ENCODE data around the gene USP24. TPM values are rescaled to one million over a fixed set of nuclear protein-coding genes. Genes with fewer than 3 reads are reported as not detected.
"Not testable (repeated sequence)": the region's sequence is repeated elsewhere in the genome, so short reads cannot be mapped to it uniquely, and the experiment has no call there.

USP24 gene
- total RNA-seq, 1 donor = 43.1 TPM

- peaks cover 21% of the 10 kb centered on the region for H3K4me1 ChIP-seq (ENCODE audit: insufficient read depth, low read length)
- no peaks in the 10 kb centered on the region for H3K36me3 ChIP-seq (ENCODE audit: insufficient read depth, low read length)
- DNase-seq (ENCODE audit: insufficient read length, low spot score, missing footprints) = no peak
- H4K20me1 ChIP-seq (ENCODE audit: insufficient read depth, low read length) = peaks cover 38% of the 10 kb centered on the region
- no peak overlapping the region for H3K4me3 ChIP-seq (ENCODE audit: insufficient read depth, low read length)
- H3K27me3 ChIP-seq (ENCODE audit: insufficient read depth, low read length) = no peaks in the 10 kb centered on the region
- no peaks in the 10 kb centered on the region for H3K9me3 ChIP-seq (ENCODE audit: low read depth, low read length)
- no peak overlapping the region for H2AFZ ChIP-seq (ENCODE audit: low read length)
- no peak overlapping the region for H3K27ac ChIP-seq (ENCODE audit: low read depth, low read length)
- no peak overlapping the region for H3K4me2 ChIP-seq (ENCODE audit: insufficient read depth, low read length)
- no peak for TF ChIP-seq CTCF (IDR thresholded peaks at IDR 0.05; ENCODE audit: extremely low read depth, low read depth, low read length)
- peaks cover 92% of the 10 kb centered on the region for H3K79me2 ChIP-seq (ENCODE audit: insufficient read depth, low read length)
These were observed 12.1 kb downstream of the USP24 start for GRCh38 chr1:55203064-55203463.

GRCh38 chr1:55200667-55201066, 14.5 kb downstream of the USP24 start:
- no peaks in the 10 kb centered on the region for H3K36me3 ChIP-seq (ENCODE audit: insufficient read depth, low read length)
- peaks cover 20% of the 10 kb centered on the region for H3K4me1 ChIP-seq (ENCODE audit: insufficient read depth, low read length)
- no peaks in the 10 kb centered on the region for H3K27me3 ChIP-seq (ENCODE audit: insufficient read depth, low read length)
- no peak overlapping the region for H3K4me3 ChIP-seq (ENCODE audit: insufficient read depth, low read length)
- no peak overlapping the region for H3K27ac ChIP-seq (ENCODE audit: low read depth, low read length)
- H2AFZ ChIP-seq (ENCODE audit: low read length) = no peak overlapping the region
- TF ChIP-seq CTCF (IDR thresholded peaks at IDR 0.05; ENCODE audit: extremely low read depth, low read depth, low read length) = no peak
- no peaks in the 10 kb centered on the region for H3K9me3 ChIP-seq (ENCODE audit: low read depth, low read length)
- H4K20me1 ChIP-seq (ENCODE audit: insufficient read depth, low read length) = peaks cover 49% of the 10 kb centered on the region
- peaks cover 90% of the 10 kb centered on the region for H3K79me2 ChIP-seq (ENCODE audit: insufficient read depth, low read length)
- H3K4me2 ChIP-seq (ENCODE audit: insufficient read depth, low read length) = no peak overlapping the region
- no peak for DNase-seq (ENCODE audit: insufficient read length, low spot score, missing footprints)

- H3K4me3 ChIP-seq (ENCODE audit: insufficient read depth, low read length) = not testable (repeated sequence)
- peaks cover 92% of the 10 kb centered on the region for H3K79me2 ChIP-seq (ENCODE audit: insufficient read depth, low read length)
These were observed 15.4 kb downstream of the USP24 start for GRCh38 chr1:55199735-55200134.

GRCh38 chr1:55198044-55198443, 17.1 kb downstream of the USP24 start:
- H4K20me1 ChIP-seq (ENCODE audit: insufficient read depth, low read length) = peaks cover 43% of the 10 kb centered on the region

More at GRCh38 chr1:55199735-55200134, 15.4 kb downstream of the USP24 start:
- H3K9me3 ChIP-seq (ENCODE audit: low read depth, low read length); DNase-seq (ENCODE audit: insufficient read length, low spot score, missing footprints); H3K27me3 ChIP-seq (ENCODE audit: insufficient read depth, low read length); H3K27ac ChIP-seq (ENCODE audit: low read depth, low read length); H3K4me2 ChIP-seq (ENCODE audit: insufficient read depth, low read length); H2AFZ ChIP-seq (ENCODE audit: low read length); H3K36me3 ChIP-seq (ENCODE audit: insufficient read depth, low read length): not testable (repeated sequence)
- Histone ChIP-seq H4K20me1 (ENCODE audit: insufficient read depth, low read length) (peaks cover 51% of the 10 kb centered on the region), H3K4me1 (ENCODE audit: insufficient read depth, low read length) (peaks cover 19% of the 10 kb centered on the region)

More at GRCh38 chr1:55198044-55198443, 17.1 kb downstream of the USP24 start:
- H3K4me1 ChIP-seq (ENCODE audit: insufficient read depth, low read length) = peaks cover 16% of the 10 kb centered on the region
- no peaks in the 10 kb centered on the region for H3K9me3 ChIP-seq (ENCODE audit: low read depth, low read length)
- peaks cover 92% of the 10 kb centered on the region for H3K79me2 ChIP-seq (ENCODE audit: insufficient read depth, low read length)
- H3K4me2 ChIP-seq (ENCODE audit: insufficient read depth, low read length) = no peak overlapping the region
- H3K27ac ChIP-seq (ENCODE audit: low read depth, low read length) = no peak overlapping the region
- no peaks in the 10 kb centered on the region for H3K27me3 ChIP-seq (ENCODE audit: insufficient read depth, low read length)
- H3K36me3 ChIP-seq (ENCODE audit: insufficient read depth, low read length) = no peaks in the 10 kb centered on the region
- no peak overlapping the region for H2AFZ ChIP-seq (ENCODE audit: low read length)
- no peak for DNase-seq (ENCODE audit: insufficient read length, low spot score, missing footprints)
- no peak for TF ChIP-seq CTCF (IDR thresholded peaks at IDR 0.05; ENCODE audit: extremely low read depth, low read depth, low read length)
- H3K4me3 ChIP-seq (ENCODE audit: insufficient read depth, low read length) = no peak overlapping the region

Measured in osteoblast (primary cell).